Activated CD4-positive, alpha-beta T cell treated with anti-CD3 and anti-CD28 coated beads for 36 hours (primary cell): ENCODE results near the gene TMEM178A. TPM values are rescaled to one million over a fixed set of nuclear protein-coding genes. Genes with fewer than 3 reads are reported as not detected.

Experiments used
- ATAC-seq: fragments of 200-7000 bp; cut with Tn5 transposase; one replicate; pipeline ENCODE4 v1.10.0; 2021; ENCODE audit warnings: mild to moderate bottlenecking, moderate library complexity
- CTCF ChIA-PET: fragments of 350-600 bp; sonication (Branson Sonifier 250); formaldehyde crosslinking; loops from one replicate; lab custom pipeline; 2021; ENCODE audit warnings: antibody characterized with exemption; lab: Charles Lee
- POLR2A ChIA-PET: fragments of 350-600 bp; sonication (Branson Sonifier 250); formaldehyde crosslinking; loops from one replicate; lab custom pipeline; 2021; ENCODE audit warnings: antibody characterized with exemption, inconsistent platforms; lab: Charles Lee
- DNase-seq: peaks from one replicate; pipeline ENCODE4 v3.0.0-alpha.2; 2020
- H3K27ac Mint-ChIP-seq: one replicate; pipeline ENCODE4 v1.8.0; 2021; ENCODE audit warnings: mixed read lengths
- H3K27me3 Mint-ChIP-seq: one replicate; pipeline ENCODE4 v1.8.0; 2021; ENCODE audit warnings: mixed read lengths
- H3K36me3 Mint-ChIP-seq: one replicate; pipeline ENCODE4 v1.8.0; 2021; ENCODE audit warnings: low read depth, mixed read lengths
- H3K4me1 Mint-ChIP-seq: one replicate; pipeline ENCODE4 v1.8.0; 2021; ENCODE audit warnings: mixed read lengths
- H3K4me3 Mint-ChIP-seq: one replicate; pipeline ENCODE4 v1.8.0; 2021; ENCODE audit warnings: mild to moderate bottlenecking, moderate library complexity, mixed read lengths
- H3K9me3 Mint-ChIP-seq: one replicate; pipeline ENCODE4 v1.8.0; 2021; ENCODE audit warnings: low read depth, mixed read lengths
- intact Hi-C, 2 experiments: fragments of 100-400 bp; cut with DNase I in 1 of 2; cut with micrococcal nuclease in 1 of 2; formaldehyde crosslinking; loops; one replicate each; pipeline versions ENCODE4 v1.14.2 to v1.15.1; 2022 to 2024; cut with DNase I, micrococcal nuclease
- total RNA-seq, 2 experiments: library from RNA; stranded (reverse); gene quantifications; one replicate each; pipeline ENCODE4 v1.2.3, GENCODE V29; 2021

TMEM178A gene
- total RNA-seq, 2 experiments from 2014 or later: 0.21 to 0.39 TPM

DNA sequence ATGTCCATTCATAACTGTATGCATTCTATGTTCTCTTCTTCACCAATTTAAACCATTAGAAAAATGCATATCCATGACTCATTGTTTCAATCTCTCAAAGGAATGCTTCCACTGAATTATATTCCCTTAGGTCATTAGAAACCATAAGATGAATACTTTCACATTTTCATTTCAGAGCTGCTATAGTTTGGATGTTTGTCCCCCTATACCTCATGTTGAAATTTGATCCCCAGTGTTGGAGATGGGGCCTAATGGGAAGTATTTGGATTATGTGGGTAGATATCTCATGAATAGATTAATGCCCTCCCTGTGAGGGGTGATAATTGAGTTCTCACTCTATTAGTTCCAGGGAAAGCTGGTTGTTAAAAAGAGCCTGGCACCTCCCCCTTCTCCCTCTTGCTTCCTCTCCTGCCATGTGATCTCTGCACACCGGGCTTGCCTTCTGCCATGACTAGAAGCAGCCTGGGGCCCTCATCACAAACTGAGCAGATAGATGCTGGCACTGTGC is 77.6 kb downstream of the TMEM178A start:
- ATAC-seq: no peak
- Mint-ChIP-seq H3K36me3 (peaks cover 35% of the 10 kb centered on the region), H3K9me3 (no peaks in the 10 kb centered on the region), H3K4me3 (no peak overlapping the region), H3K27ac (no peak overlapping the region), H3K27me3 (no peaks in the 10 kb centered on the region), H3K4me1 (no peaks in the 10 kb centered on the region)
- ChIA-PET POLR2A (interaction anchor here (0.6 kb wide), 1 partner anchor 10 kb away, joined by 3 read pairs; no protein-coding TSS in a partner anchor), CTCF (interaction anchor here (0.9 to 1.3 kb wide), 2 partner anchors 14 to 24 kb away, joined by 3 to 4 read pairs; no protein-coding TSS in a partner anchor)
- no peak for DNase-seq
- intact Hi-C loops: no loop called here

DNA sequence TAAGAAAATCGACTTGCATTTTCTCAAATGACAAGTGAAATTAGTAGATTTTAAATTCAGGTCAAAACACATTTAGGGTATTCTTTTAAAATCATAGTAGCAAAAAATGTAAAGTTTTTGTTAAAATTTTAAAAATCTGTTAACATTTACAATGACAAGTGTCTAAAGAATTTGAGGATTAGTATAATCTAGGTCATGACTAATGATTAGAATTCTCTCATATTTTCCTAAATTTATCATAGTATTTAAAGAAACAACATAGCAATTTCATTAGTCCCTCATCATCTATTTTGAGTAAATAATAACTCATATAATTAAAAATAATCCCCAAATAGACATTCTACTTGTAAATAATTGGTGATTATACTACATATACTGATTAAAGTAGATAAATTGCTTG is 89.7 kb downstream of the TMEM178A start:
- Mint-ChIP-seq H3K4me1 (no peaks in the 10 kb centered on the region), H3K36me3 (peaks cover 56% of the 10 kb centered on the region), H3K4me3 (no peak overlapping the region)

DNA sequence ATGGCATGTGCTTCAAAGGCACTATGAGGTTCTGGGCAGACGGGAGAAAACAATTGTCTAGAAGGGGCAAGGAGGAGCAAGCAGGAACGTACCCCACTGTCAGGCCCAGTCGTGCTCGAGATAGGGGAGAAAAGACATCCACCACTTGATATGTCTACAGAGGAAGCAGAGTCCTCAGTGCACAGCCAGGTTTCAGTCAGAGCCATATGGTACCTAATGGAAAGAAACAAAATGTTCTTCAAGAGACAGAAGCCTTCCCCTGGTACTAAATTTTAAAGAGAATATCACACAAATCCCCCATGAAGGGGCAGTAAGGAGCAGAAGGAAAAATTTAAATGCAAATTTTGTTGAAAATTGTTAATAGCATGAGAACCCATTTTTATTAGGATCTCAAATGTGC is 91.4 kb downstream of the TMEM178A start:
- Mint-ChIP-seq H3K27me3 (no peaks in the 10 kb centered on the region), H3K4me1 (no peaks in the 10 kb centered on the region), H3K27ac (no peak overlapping the region), H3K9me3 (no peaks in the 10 kb centered on the region), H3K36me3 (peaks cover 62% of the 10 kb centered on the region), H3K4me3 (no peak overlapping the region)
- no peak for ATAC-seq
- ChIA-PET POLR2A (no interaction called here), CTCF (interaction anchor here (1.0 kb wide), 1 partner anchor 14 kb away, joined by 4 read pairs; no protein-coding TSS in a partner anchor)
- intact Hi-C loops: no loop called here
- no peak for DNase-seq

More for the DNA sequence above, 89.7 kb downstream of the TMEM178A start:
- POLR2A ChIA-PET: no interaction called here
- Mint-ChIP-seq H3K27me3 (no peaks in the 10 kb centered on the region), H3K9me3 (no peaks in the 10 kb centered on the region), H3K27ac (no peak overlapping the region)
- no peak for DNase-seq
- CTCF ChIA-PET: no interaction called here
- no peak for ATAC-seq
- intact Hi-C loops: no loop called here

DNA sequence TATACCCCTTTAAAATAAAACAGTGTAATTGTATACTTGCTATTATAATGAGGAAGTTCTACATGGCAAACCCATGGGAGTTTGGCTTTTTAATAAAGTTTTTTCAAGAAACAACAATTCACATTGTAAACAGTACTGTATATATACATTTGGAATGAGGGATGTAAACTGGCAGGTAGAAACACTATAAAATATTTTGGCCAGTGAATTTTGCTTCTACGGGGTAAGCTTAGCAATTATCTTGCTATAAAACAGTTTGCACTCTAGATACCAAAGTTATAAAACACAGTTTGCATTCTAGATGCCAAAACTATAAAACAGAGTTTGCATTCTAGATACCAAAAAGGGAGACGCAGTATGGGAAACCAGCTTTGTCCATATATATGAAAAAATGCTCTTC is 96.7 kb downstream of the TMEM178A start:
- CTCF ChIA-PET: interaction anchor here (1.0 kb wide), 1 partner anchor 36 kb away, joined by 3 read pairs; no protein-coding TSS in a partner anchor
- Mint-ChIP-seq H3K4me1 (peaks cover 4% of the 10 kb centered on the region), H3K27ac (no peak overlapping the region), H3K4me3 (no peak overlapping the region), H3K27me3 (no peaks in the 10 kb centered on the region), H3K9me3 (no peaks in the 10 kb centered on the region), H3K36me3 (peaks cover 65% of the 10 kb centered on the region)
- intact Hi-C loops: no loop called here
- DNase-seq (no peak), ATAC-seq (no peak)
- POLR2A ChIA-PET: no interaction called here

Other genes starting within 250 kb of the TMEM178A start
- 10 to 100 TPM in 1 of 2 experiments, 1 to 10 TPM in 1; 8.1 to 11.8 TPM for gene MAP4K3, start 228.6 kb upstream of the TMEM178A start, total RNA-seq
- 10 to 100 TPM; 15.2 to 18.4 TPM for gene THUMPD2, start 113.3 kb downstream of the TMEM178A start, total RNA-seq